K562 (cell line): ENCODE data around the gene CCDC127. TPM values are rescaled to one million over a fixed set of nuclear protein-coding genes. Genes with fewer than 3 reads are reported as not detected.
A peak's percentile ranks its signal among the peaks of the same experiment; 100 is the strongest.

Source experiments
- BCOR ChIP-seq: fragments of 450-650 bp; IDR thresholded peaks from 2 replicates; pipeline ENCODE4 v1.6.1; 2016
- E4F1 ChIP-seq: fragments of 250-450 bp; sonication (Bioruptor Pico); IDR thresholded peaks from 2 replicates; pipeline ENCODE4 v1.5.0; 2021; ENCODE audit warnings: mild to moderate bottlenecking, borderline replicate concordance
- KLF6 ChIP-seq: fragments of 250-450 bp; sonication (Bioruptor Pico); IDR thresholded peaks from 2 replicates; pipeline ENCODE4 v1.4.0; 2020; ENCODE audit warnings: mild to moderate bottlenecking, moderate library complexity, borderline replicate concordance
- NFE2 ChIP-seq: IDR thresholded peaks from 2 replicates; pipeline ENCODE4 v1.6.1; 2014; ENCODE audit warnings: antibody characterized with exemption, low read depth
- NUFIP1 ChIP-seq: fragments of 450-650 bp; IDR thresholded peaks from 2 replicates; pipeline ENCODE4 v1.6.1; 2018; ENCODE audit not compliant: partially characterized antibody
- SMAD1 ChIP-seq: fragments of 150-350 bp; IDR thresholded peaks from 2 replicates; pipeline ENCODE4 v1.6.1; 2014; ENCODE audit warnings: low read length, low read depth; ENCODE audit not compliant: partially characterized antibody
- SMC3 ChIP-seq: conservative IDR thresholded peaks from 2 replicates; pipeline ENCODE4 v1.6.1; 2011; ENCODE audit warnings: low read depth, low read length, improper control_type of control experiment; ENCODE audit not compliant: insufficient read depth
- TCF7L2 ChIP-seq: fragments of 150-350 bp; IDR thresholded peaks from 2 replicates; pipeline ENCODE4 v1.6.1; 2016; ENCODE audit warnings: low read depth, mild to moderate bottlenecking, low read length, moderate library complexity
- ZNF184 ChIP-seq: sonication (generic); formaldehyde crosslinking; IDR thresholded peaks from 2 replicates; pipeline ENCODE4 v1.5.0; 2020; ENCODE audit warnings: missing genetic modification reagents
- ZNF444 ChIP-seq: fragments of 250-450 bp; sonication (Bioruptor Pico); IDR thresholded peaks from 2 replicates; pipeline ENCODE4 v1.4.0; 2020; ENCODE audit warnings: mild to moderate bottlenecking, moderate library complexity
- polyA plus RNA-seq, 8 experiments: library from polyadenylated mRNA; depleted of rRNA in 4 of 8; stranded (reverse) in 5 of 8; unstranded in 3 of 8; fragments of >200 nt; fragmentation: Nextera tagmentation in 2 of 8; fragmentation: Illumina TruSeq in 1 of 8; extraction: Ambion mirVana in 2 of 8; extraction: Trizol in 1 of 8; gene quantifications; 2 replicates each; pipeline versions ENCODE4 v1.2.1 to v1.2.3, GENCODE V29; 2011 to 2014; ENCODE audit warnings: inconsistent platforms in 1 of 8, missing spikeins in 1 of 8
- total RNA-seq, 7 experiments: library from RNA; depleted of rRNA in 6 of 7; stranded (reverse); fragments of >200 nt in 6 of 7; fragmentation: Illumina TruSeq in 2 of 7; extraction: Trizol in 2 of 7; gene quantifications; 2 replicates each; pipeline versions ENCODE4 v1.2.1 to v1.2.3, GENCODE V29; 2011 to 2021; ENCODE audit warnings: low replicate concordance in 1 of 7
- TF ChIP-seq, protein P1 (sequence below): fragments of 250-450 bp; sonication (Bioruptor Pico); IDR thresholded peaks from 2 replicates; pipeline ENCODE4 v1.4.0; 2020; ENCODE audit warnings: mild to moderate bottlenecking, moderate library complexity, borderline replicate concordance
- TF ChIP-seq, protein P2 (sequence below): IDR thresholded peaks from 2 replicates; pipeline ENCODE4 v1.6.1; 2014; ENCODE audit warnings: antibody characterized with exemption
- TF ChIP-seq, protein P3 (sequence below): sonication (generic); formaldehyde crosslinking; IDR thresholded peaks from 2 replicates; pipeline ENCODE4 v1.8.1; 2023; ENCODE audit warnings: mild to moderate bottlenecking, missing genetic modification reagents, moderate library complexity
- TF ChIP-seq, protein P4 (sequence below): fragments of 250-450 bp; sonication (Bioruptor Pico); IDR thresholded peaks from 2 replicates; pipeline ENCODE4 v1.4.0; 2020; ENCODE audit warnings: borderline replicate concordance
- TF ChIP-seq, protein P5 (sequence below): fragments of 250-450 bp; sonication (Bioruptor Pico); IDR thresholded peaks from 2 replicates; pipeline ENCODE4 v1.5.0; 2020; ENCODE audit warnings: mild to moderate bottlenecking

Gene CCDC127
- total and polyA plus RNA-seq, 9 of the 15 experiments (the other 6 are each of a cell fraction or from before 2014, with no cell fraction given) = 2.7 to 4.5 (median 4.1) TPM

- TF ChIP-seq, protein P1, sequence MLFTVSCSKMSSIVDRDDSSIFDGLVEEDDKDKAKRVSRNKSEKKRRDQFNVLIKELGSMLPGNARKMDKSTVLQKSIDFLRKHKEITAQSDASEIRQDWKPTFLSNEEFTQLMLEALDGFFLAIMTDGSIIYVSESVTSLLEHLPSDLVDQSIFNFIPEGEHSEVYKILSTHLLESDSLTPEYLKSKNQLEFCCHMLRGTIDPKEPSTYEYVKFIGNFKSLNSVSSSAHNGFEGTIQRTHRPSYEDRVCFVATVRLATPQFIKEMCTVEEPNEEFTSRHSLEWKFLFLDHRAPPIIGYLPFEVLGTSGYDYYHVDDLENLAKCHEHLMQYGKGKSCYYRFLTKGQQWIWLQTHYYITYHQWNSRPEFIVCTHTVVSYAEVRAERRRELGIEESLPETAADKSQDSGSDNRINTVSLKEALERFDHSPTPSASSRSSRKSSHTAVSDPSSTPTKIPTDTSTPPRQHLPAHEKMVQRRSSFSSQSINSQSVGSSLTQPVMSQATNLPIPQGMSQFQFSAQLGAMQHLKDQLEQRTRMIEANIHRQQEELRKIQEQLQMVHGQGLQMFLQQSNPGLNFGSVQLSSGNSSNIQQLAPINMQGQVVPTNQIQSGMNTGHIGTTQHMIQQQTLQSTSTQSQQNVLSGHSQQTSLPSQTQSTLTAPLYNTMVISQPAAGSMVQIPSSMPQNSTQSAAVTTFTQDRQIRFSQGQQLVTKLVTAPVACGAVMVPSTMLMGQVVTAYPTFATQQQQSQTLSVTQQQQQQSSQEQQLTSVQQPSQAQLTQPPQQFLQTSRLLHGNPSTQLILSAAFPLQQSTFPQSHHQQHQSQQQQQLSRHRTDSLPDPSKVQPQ (CRISPR knock-in tag) = no peak
- TF ChIP-seq NFE2 (no peak), TCF7L2 (no peak), ZNF184 (CRISPR knock-in tag) (no peak), E4F1 (CRISPR knock-in tag) (no peak), SMC3 (peak; percentile 93), KLF6 (no peak), ZNF444 (CRISPR knock-in tag) (no peak), SMAD1 (no peak), BCOR (no peak), NUFIP1 (no peak)
- TF ChIP-seq, protein P2, sequence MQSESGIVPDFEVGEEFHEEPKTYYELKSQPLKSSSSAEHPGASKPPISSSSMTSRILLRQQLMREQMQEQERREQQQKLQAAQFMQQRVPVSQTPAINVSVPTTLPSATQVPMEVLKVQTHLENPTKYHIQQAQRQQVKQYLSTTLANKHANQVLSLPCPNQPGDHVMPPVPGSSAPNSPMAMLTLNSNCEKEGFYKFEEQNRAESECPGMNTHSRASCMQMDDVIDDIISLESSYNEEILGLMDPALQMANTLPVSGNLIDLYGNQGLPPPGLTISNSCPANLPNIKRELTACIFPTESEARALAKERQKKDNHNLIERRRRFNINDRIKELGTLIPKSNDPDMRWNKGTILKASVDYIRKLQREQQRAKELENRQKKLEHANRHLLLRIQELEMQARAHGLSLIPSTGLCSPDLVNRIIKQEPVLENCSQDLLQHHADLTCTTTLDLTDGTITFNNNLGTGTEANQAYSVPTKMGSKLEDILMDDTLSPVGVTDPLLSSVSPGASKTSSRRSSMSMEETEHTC = no peak
- TF ChIP-seq, protein P3, sequence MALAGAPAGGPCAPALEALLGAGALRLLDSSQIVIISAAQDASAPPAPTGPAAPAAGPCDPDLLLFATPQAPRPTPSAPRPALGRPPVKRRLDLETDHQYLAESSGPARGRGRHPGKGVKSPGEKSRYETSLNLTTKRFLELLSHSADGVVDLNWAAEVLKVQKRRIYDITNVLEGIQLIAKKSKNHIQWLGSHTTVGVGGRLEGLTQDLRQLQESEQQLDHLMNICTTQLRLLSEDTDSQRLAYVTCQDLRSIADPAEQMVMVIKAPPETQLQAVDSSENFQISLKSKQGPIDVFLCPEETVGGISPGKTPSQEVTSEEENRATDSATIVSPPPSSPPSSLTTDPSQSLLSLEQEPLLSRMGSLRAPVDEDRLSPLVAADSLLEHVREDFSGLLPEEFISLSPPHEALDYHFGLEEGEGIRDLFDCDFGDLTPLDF = no peak
- TF ChIP-seq, protein P4, sequence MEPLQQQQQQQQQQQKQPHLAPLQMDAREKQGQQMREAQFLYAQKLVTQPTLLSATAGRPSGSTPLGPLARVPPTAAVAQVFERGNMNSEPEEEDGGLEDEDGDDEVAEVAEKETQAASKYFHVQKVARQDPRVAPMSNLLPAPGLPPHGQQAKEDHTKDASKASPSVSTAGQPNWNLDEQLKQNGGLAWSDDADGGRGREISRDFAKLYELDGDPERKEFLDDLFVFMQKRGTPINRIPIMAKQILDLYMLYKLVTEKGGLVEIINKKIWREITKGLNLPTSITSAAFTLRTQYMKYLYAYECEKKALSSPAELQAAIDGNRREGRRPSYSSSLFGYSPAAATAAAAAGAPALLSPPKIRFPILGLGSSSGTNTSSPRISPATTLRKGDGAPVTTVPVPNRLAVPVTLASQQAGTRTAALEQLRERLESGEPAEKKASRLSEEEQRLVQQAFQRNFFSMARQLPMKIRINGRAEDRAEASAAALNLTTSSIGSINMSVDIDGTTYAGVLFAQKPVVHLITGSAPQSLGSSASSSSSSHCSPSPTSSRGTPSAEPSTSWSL = no peak
- TF ChIP-seq, protein P5, sequence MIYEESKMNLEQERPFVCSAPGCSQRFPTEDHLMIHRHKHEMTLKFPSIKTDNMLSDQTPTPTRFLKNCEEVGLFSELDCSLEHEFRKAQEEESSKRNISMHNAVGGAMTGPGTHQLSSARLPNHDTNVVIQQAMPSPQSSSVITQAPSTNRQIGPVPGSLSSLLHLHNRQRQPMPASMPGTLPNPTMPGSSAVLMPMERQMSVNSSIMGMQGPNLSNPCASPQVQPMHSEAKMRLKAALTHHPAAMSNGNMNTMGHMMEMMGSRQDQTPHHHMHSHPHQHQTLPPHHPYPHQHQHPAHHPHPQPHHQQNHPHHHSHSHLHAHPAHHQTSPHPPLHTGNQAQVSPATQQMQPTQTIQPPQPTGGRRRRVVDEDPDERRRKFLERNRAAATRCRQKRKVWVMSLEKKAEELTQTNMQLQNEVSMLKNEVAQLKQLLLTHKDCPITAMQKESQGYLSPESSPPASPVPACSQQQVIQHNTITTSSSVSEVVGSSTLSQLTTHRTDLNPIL = no peak
These were observed 29.2 kb downstream of the CCDC127 start (continued) for GRCh38 chr5:188488-189481.
